Panc1 (cell line): ENCODE results near the gene MAT2A. TPM values are rescaled to one million over a fixed set of nuclear protein-coding genes. Genes with fewer than 3 reads are reported as not detected.

Source experiments
- ATAC-seq: fragments of 200-7000 bp; cut with Tn5 transposase; 2 replicates; pipeline ENCODE4 v1.9.1; 2020; ENCODE audit warnings: mild to moderate bottlenecking, moderate library complexity
- BruUV-seq: library from RNA; stranded (reverse); fragments of 400-500 nt; replicated peaks from 2 replicates; lab custom pipeline; 2021; lab: Mats Ljungman, UMichigan
- CTCF ChIA-PET: fragments of 300-600 bp; sonication (Branson Sonifier 250); formaldehyde crosslinking; loops from one replicate; lab custom pipeline; 2022; ENCODE audit warnings: antibody characterized with exemption; lab: Charles Lee
- POLR2A ChIA-PET: fragments of 300-600 bp; sonication (Branson Sonifier 250); formaldehyde crosslinking; loops from one replicate; lab custom pipeline; 2022; ENCODE audit warnings: antibody characterized with exemption; lab: Charles Lee
- DNase-seq: peaks from one replicate; pipeline ENCODE4 v3.0.0-alpha.2; 2010; ENCODE audit warnings: low read depth, low spot score
- H3K27ac ChIP-seq: 2 replicates; pipeline ENCODE4 v1.5.1; 2011; ENCODE audit warnings: mild to moderate bottlenecking, low read length, inconsistent platforms
- H3K27me3 ChIP-seq: fragments of 200-500 bp; sonication (Bioruptor generic); 2 replicates; pipeline ENCODE4 v1.6.0; 2014; ENCODE audit warnings: low read length, inconsistent platforms; ENCODE audit not compliant: control insufficient read depth, insufficient read depth
- H3K36me3 ChIP-seq: fragments of 200-500 bp; sonication (Bioruptor generic); 2 replicates; pipeline ENCODE4 v1.5.1; 2014; ENCODE audit warnings: inconsistent platforms, mild to moderate bottlenecking, low read length, moderate library complexity; ENCODE audit not compliant: control insufficient read depth, insufficient read depth
- H3K4me1 ChIP-seq: 2 replicates; pipeline ENCODE4 v1.5.1; 2011; ENCODE audit warnings: inconsistent platforms, mild to moderate bottlenecking, low read length, moderate library complexity; ENCODE audit not compliant: control insufficient read depth, insufficient read depth
- H3K4me3 ChIP-seq, 2 experiments: 2 replicates each; pipeline ENCODE4 v1.5.1; 2011 to 2012; ENCODE audit warnings: low read depth in 2 of 2, low read length in 2 of 2, mild to moderate bottlenecking in 2 of 2, inconsistent platforms in 1 of 2, moderate library complexity in 1 of 2
- H3K9me3 ChIP-seq: fragments of 200-500 bp; sonication (Bioruptor generic); 2 replicates; pipeline ENCODE4 v1.5.1; 2014; ENCODE audit warnings: low read depth, mild to moderate bottlenecking, inconsistent platforms, low read length, moderate library complexity; ENCODE audit not compliant: control insufficient read depth, insufficient read depth
- CTCF ChIP-seq: fragments of 450-650 bp; IDR thresholded peaks from 2 replicates; pipeline ENCODE4 v1.5.1; 2017; ENCODE audit warnings: mild to moderate bottlenecking
- POLR2AphosphoS5 ChIP-seq: IDR thresholded peaks from 2 replicates; pipeline ENCODE4 v1.6.1; 2012; ENCODE audit warnings: mild to moderate bottlenecking, low read depth, low read length, moderate library complexity
- REST ChIP-seq, 2 experiments: IDR thresholded peaks; 2 replicates each; pipeline ENCODE4 v1.6.1; 2011 to 2012; ENCODE audit warnings: low read depth in 2 of 2, control low read depth in 1 of 2, low read length in 1 of 2, mild to moderate bottlenecking in 1 of 2, moderate library complexity in 1 of 2; ENCODE audit not compliant: insufficient read depth in 1 of 2
- SIN3A ChIP-seq: IDR thresholded peaks from 2 replicates; pipeline ENCODE4 v1.6.1; 2012; ENCODE audit warnings: low read depth, mild to moderate bottlenecking, low read length, moderate library complexity, borderline replicate concordance; ENCODE audit not compliant: insufficient read depth
- TCF7L2 ChIP-seq: IDR thresholded peaks from 2 replicates; pipeline ENCODE4 v1.6.1; 2011; ENCODE audit warnings: mild to moderate bottlenecking, low read depth, low read length, inconsistent platforms
- in situ Hi-C: cut with HindIII; loops from 2 replicates; pipeline ENCODE4 v1.10.0; 2016; ENCODE audit warnings: low sequenced_read_pairs, low pct_unique_long_range_greater_than_20kb
- intact Hi-C: fragments of 100-400 bp; cut with micrococcal nuclease; formaldehyde crosslinking; loops from one replicate; pipeline ENCODE4 v1.10.0; 2022; ENCODE audit not compliant: unreplicated experiment
- total RNA-seq: library from RNA; stranded (reverse); gene quantifications from one replicate; pipeline ENCODE4 v1.2.1, GENCODE V29; 2021; ENCODE audit not compliant: unreplicated experiment

The MAT2A gene
- total RNA-seq, 1 experiment from 2014 or later: 547 TPM

GRCh38 chr2:85566265-85566664 lies 27.3 kb downstream of the MAT2A start:
- ChIA-PET POLR2A (interaction anchor here (1.0 kb wide), 1 partner anchor 55 kb away, joined by 4 read pairs; no protein-coding TSS in a partner anchor), CTCF (no interaction called here)
- no peak overlapping the region for H3K4me3 ChIP-seq
- no TSS peak for BruUV-seq
- no peaks in the 10 kb centered on the region for H3K27me3 ChIP-seq
- no peaks in the 10 kb centered on the region for H3K4me1 ChIP-seq
- in situ Hi-C loops: no loop called here
- DNase-seq (no peak), ATAC-seq (no peak)
- no peak for TF ChIP-seq CTCF
- TF ChIP-seq REST (IDR thresholded peaks at IDR 0.05; ENCODE audit: insufficient read depth in 1 of 2, low read depth in 2 of 2, low read length in 1 of 2): no peak
- TF ChIP-seq POLR2AphosphoS5: no peak
- TF ChIP-seq TCF7L2: no peak
- no peak for TF ChIP-seq SIN3A
- intact Hi-C loops: no loop called here
- H3K27ac ChIP-seq: no peak overlapping the region
- H3K36me3 ChIP-seq: peaks cover 3% of the 10 kb centered on the region; the same call in 1 of the 2 replicates
- no peaks in the 10 kb centered on the region for H3K9me3 ChIP-seq

- intact Hi-C loops: no loop called here
- POLR2A ChIA-PET: interaction anchor here (0.6 to 0.7 kb wide), 2 partner anchors 28 to 106 kb away, joined by 4 to 7 read pairs; no protein-coding TSS in a partner anchor
Observed at GRCh38 chr2:85575739-85576138, 36.8 kb downstream of the MAT2A start.

More at GRCh38 chr2:85575739-85576138, 36.8 kb downstream of the MAT2A start:
- ATAC-seq: no peak
- H3K36me3 ChIP-seq: no peaks in the 10 kb centered on the region
- BruUV-seq: no TSS peak
- TF ChIP-seq TCF7L2 (no peak), REST (IDR thresholded peaks at IDR 0.05; ENCODE audit: insufficient read depth in 1 of 2, low read depth in 2 of 2, low read length in 1 of 2) (no peak), POLR2AphosphoS5 (no peak), CTCF (no peak), SIN3A (no peak)
- H3K4me3 ChIP-seq: no peak overlapping the region
- DNase-seq: no peak
- peak overlapping the region; percentile 18; the same call in 1 of the 2 replicates for H3K27ac ChIP-seq
- CTCF ChIA-PET: interaction anchor here (0.6 kb wide), 1 partner anchor 293 kb away, joined by 3 read pairs; no protein-coding TSS in a partner anchor
- in situ Hi-C loops: no loop called here
- no peaks in the 10 kb centered on the region for H3K9me3 ChIP-seq
- H3K27me3 ChIP-seq: no peaks in the 10 kb centered on the region
- peaks cover 27% of the 10 kb centered on the region for H3K4me1 ChIP-seq
